Measurements from ENCODE around the gene PCSK6. TPM values are rescaled to one million over a fixed set of nuclear protein-coding genes. Genes with fewer than 3 reads are reported as not detected.
"Not testable (repeated sequence)": the region's sequence is repeated elsewhere in the genome, so short reads cannot be mapped to it uniquely, and the experiment has no call there.

PCSK6 gene
- polyA plus RNA-seq, 1 experiment: 0.29 TPM

DNA sequence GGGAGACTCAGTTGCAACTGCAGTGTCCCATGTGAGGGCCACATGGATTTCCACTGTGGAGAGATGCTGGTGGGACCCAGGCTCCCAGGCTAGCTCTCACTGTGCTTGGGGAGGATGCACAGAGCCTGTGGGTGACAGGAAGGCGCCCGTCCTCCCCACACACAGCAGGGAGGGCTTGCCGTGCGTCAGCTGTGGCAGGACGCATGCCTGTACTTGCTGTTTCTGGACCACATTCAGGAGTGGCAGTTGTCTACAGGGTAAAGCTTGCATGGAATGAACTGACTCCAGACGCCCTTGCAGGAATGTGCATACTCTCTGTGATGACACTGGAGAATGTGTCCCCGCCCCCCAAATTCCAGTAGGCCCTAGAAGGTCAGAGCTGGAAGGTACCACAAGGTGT, 130.6 kb downstream of the PCSK6 start:
- H3K36me3 ChIP-seq (ENCODE audit: control insufficient read depth, insufficient read depth, low read length): no peaks in the 10 kb centered on the region
- CTCF ChIA-PET: no interaction called here
- no peak overlapping the region for H3K4me3 ChIP-seq (ENCODE audit: low read depth, low read length)
- DNase-seq (ENCODE audit: low read depth): no peak
- H3K27me3 ChIP-seq (ENCODE audit: control insufficient read depth, insufficient read depth, low read length): no peaks in the 10 kb centered on the region
- no peak for TF ChIP-seq CTCF (IDR thresholded peaks at IDR 0.05; ENCODE audit: insufficient read depth, low read depth, low read length)
- POLR2A ChIA-PET: no interaction called here

DNA sequence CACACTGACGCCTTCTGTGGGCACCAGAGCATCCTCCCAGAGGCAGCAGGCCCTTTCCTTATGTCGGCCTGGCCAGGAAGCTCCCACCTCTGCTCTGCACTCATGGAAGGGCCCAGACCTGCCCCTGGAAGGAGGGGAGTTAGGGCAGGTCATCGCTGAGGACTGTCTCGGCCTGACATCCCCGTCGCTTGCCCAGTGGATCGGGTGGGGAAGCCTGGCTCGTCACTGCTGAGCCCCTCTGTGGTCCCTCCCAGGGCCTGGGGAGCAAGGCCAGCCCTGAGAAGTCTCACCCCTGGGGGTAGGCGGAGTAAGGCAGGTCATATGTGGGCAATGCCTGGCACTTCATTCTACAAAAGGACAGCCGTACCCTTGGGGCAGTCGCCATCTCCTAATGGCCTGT, 131.6 kb downstream of the PCSK6 start:
- POLR2A ChIA-PET: no interaction called here
- DNase-seq (ENCODE audit: low read depth): no peak
- H3K27me3 ChIP-seq (ENCODE audit: control insufficient read depth, insufficient read depth, low read length): no peaks in the 10 kb centered on the region
- CTCF ChIA-PET: no interaction called here
- no peaks in the 10 kb centered on the region for H3K36me3 ChIP-seq (ENCODE audit: control insufficient read depth, insufficient read depth, low read length)
- no peak overlapping the region for H3K4me3 ChIP-seq (ENCODE audit: low read depth, low read length)
- TF ChIP-seq CTCF (IDR thresholded peaks at IDR 0.05; ENCODE audit: insufficient read depth, low read depth, low read length): no peak

GRCh38 chr15:101357333-101357732, 132.2 kb downstream of the PCSK6 start:
- ChIA-PET POLR2A (no interaction called here), CTCF (no interaction called here)
- H3K4me3 ChIP-seq (ENCODE audit: low read depth, low read length): no peak overlapping the region
- DNase-seq (ENCODE audit: low read depth): no peak
- no peak for TF ChIP-seq CTCF (IDR thresholded peaks at IDR 0.05; ENCODE audit: insufficient read depth, low read depth, low read length)
- H3K36me3 ChIP-seq (ENCODE audit: control insufficient read depth, insufficient read depth, low read length): no peaks in the 10 kb centered on the region
- no peaks in the 10 kb centered on the region for H3K27me3 ChIP-seq (ENCODE audit: control insufficient read depth, insufficient read depth, low read length)

DNA sequence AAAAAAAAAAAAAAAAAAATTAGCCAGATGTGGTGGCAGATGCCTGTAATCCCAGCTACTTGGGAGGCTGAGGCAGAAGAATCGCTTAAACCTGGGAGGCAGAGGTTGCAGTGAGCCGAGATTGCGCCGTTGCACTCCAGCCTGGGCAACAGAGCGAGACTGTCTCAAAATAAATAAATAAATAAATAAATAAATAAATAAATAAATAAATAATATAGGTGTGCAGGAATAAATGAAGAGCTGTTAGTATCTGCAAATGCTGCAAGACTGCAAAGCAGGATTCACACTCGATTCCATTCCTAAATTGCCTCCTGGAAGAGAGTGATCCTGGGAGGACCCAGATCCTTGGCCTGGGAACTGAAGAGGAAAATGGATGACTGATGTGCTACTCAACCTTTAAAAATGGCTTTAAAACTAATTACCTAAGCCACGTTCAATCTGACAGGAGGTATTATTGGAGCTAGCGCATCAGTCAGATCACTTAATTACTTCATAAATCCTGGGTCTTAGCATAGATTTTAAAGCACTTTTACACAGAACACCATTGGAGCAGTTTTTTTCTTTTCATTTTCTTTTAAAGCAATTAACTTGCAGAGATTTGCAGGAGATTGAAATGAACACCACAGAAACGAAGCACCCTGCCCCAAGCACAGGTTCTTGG, 132.9 kb downstream of the PCSK6 start:
- CTCF ChIA-PET; H3K36me3 ChIP-seq (ENCODE audit: control insufficient read depth, insufficient read depth, low read length); DNase-seq (ENCODE audit: low read depth); H3K4me3 ChIP-seq (ENCODE audit: low read depth, low read length); H3K27me3 ChIP-seq (ENCODE audit: control insufficient read depth, insufficient read depth, low read length); POLR2A ChIA-PET: not testable (repeated sequence)

DNA sequence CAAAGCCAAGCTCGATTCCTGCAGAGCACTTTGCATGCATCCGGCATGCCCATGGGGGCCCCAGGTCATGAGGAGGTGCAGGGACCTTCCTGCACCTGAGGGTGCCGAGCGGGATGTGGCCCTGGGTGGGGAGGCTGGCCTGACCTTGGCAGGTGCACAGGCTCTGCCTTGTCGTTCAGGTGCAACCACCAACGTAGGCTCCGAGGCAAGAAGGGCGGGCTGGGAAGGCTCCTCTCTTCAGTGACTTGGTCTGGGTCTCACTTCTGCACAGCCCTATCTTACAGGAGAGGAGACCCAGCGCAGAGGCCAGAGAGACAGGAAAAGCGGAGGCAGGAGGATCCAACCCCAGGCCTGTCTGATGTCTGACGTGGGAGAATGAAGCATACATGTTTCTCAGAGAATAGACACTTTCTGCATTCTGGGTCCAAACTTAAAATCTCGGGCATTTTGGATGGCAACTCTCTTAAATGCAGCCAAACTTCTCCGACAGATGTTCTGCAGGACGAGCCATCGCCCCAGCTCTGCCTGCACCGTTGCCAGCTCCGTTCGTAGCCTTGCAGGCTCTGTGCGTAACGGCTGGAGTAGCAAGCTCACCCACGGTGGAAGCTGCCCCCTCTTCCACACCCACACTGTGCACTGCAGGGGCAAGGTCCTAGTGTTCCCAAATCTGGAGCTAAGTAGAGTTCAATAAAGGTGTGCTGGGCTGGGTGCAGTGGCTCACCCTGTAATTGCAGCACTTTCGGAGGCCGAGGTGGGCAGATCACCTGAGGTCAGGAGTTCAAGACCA, 133.6 kb downstream of the PCSK6 start:
- H3K36me3 ChIP-seq (ENCODE audit: control insufficient read depth, insufficient read depth, low read length): no peaks in the 10 kb centered on the region
- ChIA-PET CTCF (no interaction called here), POLR2A (no interaction called here)
- no peak for TF ChIP-seq CTCF (IDR thresholded peaks at IDR 0.05; ENCODE audit: insufficient read depth, low read depth, low read length)
- H3K27me3 ChIP-seq (ENCODE audit: control insufficient read depth, insufficient read depth, low read length): no peaks in the 10 kb centered on the region
- H3K4me3 ChIP-seq (ENCODE audit: low read depth, low read length): no peak overlapping the region
- no peak for DNase-seq (ENCODE audit: low read depth)

Data from BJ (cell line).